HG02852 (cell line): ENCODE measurements around the gene ACTR8.

Experiments
- ATAC-seq: cut with Tn5 transposase; IDR thresholded peaks from one replicate; pipeline ENCODE4 v1.9.1; 2021; ENCODE audit warnings: mild to moderate bottlenecking, moderate library complexity; ENCODE audit not compliant: unreplicated experiment

ACTR8 gene

GRCh38 chr3:53818221-53819162 is 63.5 kb downstream of the ACTR8 start:
- ATAC-seq: no peak

- ATAC-seq: no peak
Measured at GRCh38 chr3:53817809-53818208, 64.1 kb downstream of the ACTR8 start.

- ATAC-seq: no peak
Measured at GRCh38 chr3:53817211-53817610, 64.7 kb downstream of the ACTR8 start.
